Measurements from ENCODE around the gene SIL1. TPM values are rescaled to one million over a fixed set of nuclear protein-coding genes. Genes with fewer than 3 reads are reported as not detected.

Gene SIL1
- total RNA-seq, 1 donor from 2014 or later = 41.6 TPM

DNA sequence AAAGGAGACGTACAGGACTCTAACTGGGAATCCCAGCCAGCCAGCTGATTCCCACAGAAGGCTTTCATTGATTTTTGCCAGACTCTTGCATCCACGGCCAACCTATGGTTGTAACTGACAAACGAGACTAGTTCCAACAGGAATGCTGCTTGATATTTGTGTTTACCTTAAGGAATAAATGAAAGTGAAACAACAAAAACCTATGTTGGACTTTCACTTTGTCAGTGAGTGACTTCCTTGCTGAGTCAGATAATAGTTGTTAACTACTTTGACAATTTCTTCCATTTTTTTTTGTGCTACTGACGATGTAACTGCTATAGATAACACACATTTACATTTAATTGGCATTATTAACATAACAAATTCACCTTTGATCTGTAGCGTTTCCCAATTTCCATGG lies 259.6 kb downstream of the SIL1 start:
- H3K27ac Mint-ChIP-seq (ENCODE audit: unreplicated experiment) = no peak overlapping the region
- H3K4me2 ChIP-seq (ENCODE audit: low read length) = no peak overlapping the region

DNA sequence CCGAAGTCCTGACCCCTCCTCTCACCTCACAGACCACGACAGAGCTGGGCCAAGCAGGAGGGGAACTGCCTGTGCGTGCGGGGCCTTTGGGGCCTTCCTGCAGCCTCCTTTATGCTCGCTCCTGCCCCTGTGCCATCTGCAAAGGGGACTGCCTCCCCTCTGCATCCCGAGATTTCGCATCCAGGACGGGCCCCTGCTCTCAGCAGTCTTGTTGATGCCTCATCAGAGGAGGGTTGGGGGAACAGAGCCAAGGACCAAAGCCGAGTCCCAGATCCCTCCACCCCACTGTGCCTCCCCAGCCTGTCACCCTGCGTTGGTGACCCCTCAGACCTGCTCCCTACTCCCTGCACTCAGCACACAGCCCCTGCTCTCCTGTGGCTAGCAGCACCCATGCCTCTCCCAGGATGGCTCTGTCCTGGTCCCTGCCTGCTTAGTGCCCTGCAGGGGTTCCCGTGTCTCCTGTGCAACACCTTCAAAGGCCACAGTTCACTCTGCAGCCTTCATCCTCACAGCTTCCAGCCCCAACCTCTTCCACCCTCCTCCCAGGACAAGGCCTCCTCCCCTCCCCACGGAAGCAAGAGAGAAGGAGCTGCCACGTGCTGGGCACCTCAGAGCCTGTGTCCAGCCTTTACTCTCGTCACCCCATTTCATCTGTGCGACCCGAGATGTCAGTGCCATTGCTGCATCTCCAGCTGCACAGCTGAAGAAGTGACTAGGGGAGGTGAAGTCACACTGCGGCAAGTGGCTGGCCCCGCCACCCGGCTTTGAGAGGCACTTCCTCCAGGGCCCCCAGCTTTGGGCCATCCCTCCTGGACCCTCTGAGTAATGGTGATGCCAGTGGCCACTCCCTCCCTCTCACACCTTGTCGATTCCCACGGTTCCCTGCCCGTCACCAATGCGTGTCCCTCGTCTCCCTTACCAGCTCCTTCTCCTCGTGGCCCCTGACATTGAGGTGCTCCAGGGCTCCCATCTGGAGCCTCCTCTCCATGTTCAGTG lies 260.5 kb downstream of the SIL1 start:
- peaks cover 19% of the 10 kb centered on the region for H3K36me3 ChIP-seq (ENCODE audit: insufficient read depth, low read length)
- H3K27me3 ChIP-seq (ENCODE audit: insufficient read depth, low read length) = no peaks in the 10 kb centered on the region
- peaks cover 13% of the 10 kb centered on the region for H4K20me1 ChIP-seq (ENCODE audit: insufficient read depth, low read length)
- H3K4me3 ChIP-seq (ENCODE audit: insufficient read depth, low read depth, low read length) = no peak overlapping the region
- no peaks in the 10 kb centered on the region for H3K79me2 ChIP-seq (ENCODE audit: insufficient read depth, low read length)
- no peak overlapping the region for H3K4me3 Mint-ChIP-seq (ENCODE audit: unreplicated experiment)
- no peaks in the 10 kb centered on the region for H3K9me3 ChIP-seq (ENCODE audit: insufficient read depth, low read depth, low read length)
- peaks cover 34% of the 10 kb centered on the region for H3K36me3 Mint-ChIP-seq (ENCODE audit: low read depth, unreplicated experiment)
- H3K9ac ChIP-seq (ENCODE audit: low read length) = no peak overlapping the region
- H3K4me1 Mint-ChIP-seq (ENCODE audit: low read depth, unreplicated experiment) = no peaks in the 10 kb centered on the region
- H3K27me3 Mint-ChIP-seq (ENCODE audit: low read depth, unreplicated experiment) = no peaks in the 10 kb centered on the region
- H3K27ac ChIP-seq (ENCODE audit: low read depth, low read length) = no peak overlapping the region
- FAIRE-seq (no peak), DNase-seq (ENCODE audit: low read depth) (no peak)
- H3K4me1 ChIP-seq (ENCODE audit: insufficient read depth, low read length) = no peaks in the 10 kb centered on the region
- no peak overlapping the region for H3K4me2 ChIP-seq (ENCODE audit: low read length)
- no peak for TF ChIP-seq EZH2 (IDR thresholded peaks at IDR 0.05; ENCODE audit: insufficient read depth, low read length)
- TF ChIP-seq, protein P1, sequence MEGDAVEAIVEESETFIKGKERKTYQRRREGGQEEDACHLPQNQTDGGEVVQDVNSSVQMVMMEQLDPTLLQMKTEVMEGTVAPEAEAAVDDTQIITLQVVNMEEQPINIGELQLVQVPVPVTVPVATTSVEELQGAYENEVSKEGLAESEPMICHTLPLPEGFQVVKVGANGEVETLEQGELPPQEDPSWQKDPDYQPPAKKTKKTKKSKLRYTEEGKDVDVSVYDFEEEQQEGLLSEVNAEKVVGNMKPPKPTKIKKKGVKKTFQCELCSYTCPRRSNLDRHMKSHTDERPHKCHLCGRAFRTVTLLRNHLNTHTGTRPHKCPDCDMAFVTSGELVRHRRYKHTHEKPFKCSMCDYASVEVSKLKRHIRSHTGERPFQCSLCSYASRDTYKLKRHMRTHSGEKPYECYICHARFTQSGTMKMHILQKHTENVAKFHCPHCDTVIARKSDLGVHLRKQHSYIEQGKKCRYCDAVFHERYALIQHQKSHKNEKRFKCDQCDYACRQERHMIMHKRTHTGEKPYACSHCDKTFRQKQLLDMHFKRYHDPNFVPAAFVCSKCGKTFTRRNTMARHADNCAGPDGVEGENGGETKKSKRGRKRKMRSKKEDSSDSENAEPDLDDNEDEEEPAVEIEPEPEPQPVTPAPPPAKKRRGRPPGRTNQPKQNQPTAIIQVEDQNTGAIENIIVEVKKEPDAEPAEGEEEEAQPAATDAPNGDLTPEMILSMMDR (IDR thresholded peaks at IDR 0.05; ENCODE audit: insufficient read depth, low read depth, low read length) = no peak
- H2AFZ ChIP-seq (ENCODE audit: low read depth, low read length) = no peak overlapping the region
- H3K27ac Mint-ChIP-seq (ENCODE audit: unreplicated experiment) = no peak overlapping the region
- H3K9me3 Mint-ChIP-seq (ENCODE audit: unreplicated experiment) = peaks cover 3% of the 10 kb centered on the region

More for the DNA sequence above, 259.6 kb downstream of the SIL1 start:
- H3K36me3 Mint-ChIP-seq (ENCODE audit: low read depth, unreplicated experiment) = peaks cover 26% of the 10 kb centered on the region
- no peaks in the 10 kb centered on the region for H3K27me3 Mint-ChIP-seq (ENCODE audit: low read depth, unreplicated experiment)
- H3K27me3 ChIP-seq (ENCODE audit: insufficient read depth, low read length) = no peaks in the 10 kb centered on the region
- FAIRE-seq (no peak), DNase-seq (ENCODE audit: low read depth) (no peak)
- peaks cover 3% of the 10 kb centered on the region for H3K9me3 Mint-ChIP-seq (ENCODE audit: unreplicated experiment)
- peaks cover 11% of the 10 kb centered on the region for H3K36me3 ChIP-seq (ENCODE audit: insufficient read depth, low read length)
- H3K9me3 ChIP-seq (ENCODE audit: insufficient read depth, low read depth, low read length) = no peaks in the 10 kb centered on the region
- TF ChIP-seq, protein P1 (IDR thresholded peaks at IDR 0.05; ENCODE audit: insufficient read depth, low read depth, low read length) = no peak
- no peak for TF ChIP-seq EZH2 (IDR thresholded peaks at IDR 0.05; ENCODE audit: insufficient read depth, low read length)
- H3K27ac ChIP-seq (ENCODE audit: low read depth, low read length) = no peak overlapping the region
- no peak overlapping the region for H2AFZ ChIP-seq (ENCODE audit: low read depth, low read length)
- H3K4me3 Mint-ChIP-seq (ENCODE audit: unreplicated experiment) = no peak overlapping the region
- H4K20me1 ChIP-seq (ENCODE audit: insufficient read depth, low read length) = peaks cover 12% of the 10 kb centered on the region
- no peak overlapping the region for H3K4me3 ChIP-seq (ENCODE audit: insufficient read depth, low read depth, low read length)
- H3K4me1 ChIP-seq (ENCODE audit: insufficient read depth, low read length) = no peaks in the 10 kb centered on the region
- H3K79me2 ChIP-seq (ENCODE audit: insufficient read depth, low read length) = no peaks in the 10 kb centered on the region
- H3K9ac ChIP-seq (ENCODE audit: low read length) = no peak overlapping the region
- no peaks in the 10 kb centered on the region for H3K4me1 Mint-ChIP-seq (ENCODE audit: low read depth, unreplicated experiment)

DNA sequence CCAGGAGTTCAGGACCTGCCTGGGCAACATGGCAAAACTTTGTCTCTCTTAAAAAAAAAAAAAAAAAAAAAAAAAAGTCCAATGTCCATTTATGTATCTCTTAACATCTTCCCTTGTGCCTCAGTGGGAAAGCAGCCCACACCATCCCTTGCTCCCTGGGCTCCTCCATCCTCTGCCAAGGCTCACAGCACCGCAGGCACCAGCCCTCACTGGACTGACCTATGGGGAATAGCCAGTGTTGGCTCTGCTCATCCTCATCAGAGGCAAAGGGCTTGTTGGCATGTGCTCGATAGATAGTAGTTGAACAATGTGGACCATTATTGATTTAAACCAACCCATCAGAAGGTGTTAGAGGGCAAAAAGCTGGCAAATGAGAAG lies 261.2 kb downstream of the SIL1 start:
- Mint-ChIP-seq H3K36me3 (ENCODE audit: low read depth, unreplicated experiment) (peaks cover 36% of the 10 kb centered on the region), H3K4me1 (ENCODE audit: low read depth, unreplicated experiment) (no peaks in the 10 kb centered on the region), H3K27ac (ENCODE audit: unreplicated experiment) (peak overlapping the region; percentile 62), H3K27me3 (ENCODE audit: low read depth, unreplicated experiment) (no peaks in the 10 kb centered on the region), H3K4me3 (ENCODE audit: unreplicated experiment) (no peak overlapping the region), H3K9me3 (ENCODE audit: unreplicated experiment) (peaks cover 3% of the 10 kb centered on the region)
- H3K79me2 ChIP-seq (ENCODE audit: insufficient read depth, low read length) = no peaks in the 10 kb centered on the region
- no peak overlapping the region for H3K27ac ChIP-seq (ENCODE audit: low read depth, low read length)
- H2AFZ ChIP-seq (ENCODE audit: low read depth, low read length) = no peak overlapping the region
- peaks cover 13% of the 10 kb centered on the region for H4K20me1 ChIP-seq (ENCODE audit: insufficient read depth, low read length)
- no peak for DNase-seq (ENCODE audit: low read depth)
- no peak for TF ChIP-seq EZH2 (IDR thresholded peaks at IDR 0.05; ENCODE audit: insufficient read depth, low read length)
- TF ChIP-seq, protein P1 (IDR thresholded peaks at IDR 0.05; ENCODE audit: insufficient read depth, low read depth, low read length) = no peak
- no peaks in the 10 kb centered on the region for H3K4me1 ChIP-seq (ENCODE audit: insufficient read depth, low read length)
- peaks cover 25% of the 10 kb centered on the region for H3K36me3 ChIP-seq (ENCODE audit: insufficient read depth, low read length)
- FAIRE-seq = no peak
- no peaks in the 10 kb centered on the region for H3K27me3 ChIP-seq (ENCODE audit: insufficient read depth, low read length)
- no peak overlapping the region for H3K4me3 ChIP-seq (ENCODE audit: insufficient read depth, low read depth, low read length)
- H3K9ac ChIP-seq (ENCODE audit: low read length) = no peak overlapping the region
- H3K9me3 ChIP-seq (ENCODE audit: insufficient read depth, low read depth, low read length) = no peaks in the 10 kb centered on the region
- no peak overlapping the region for H3K4me2 ChIP-seq (ENCODE audit: low read length)
